Smooth muscle cell (in vitro differentiated cells): ENCODE measurements around the gene AGBL2. TPM values are rescaled to one million over a fixed set of nuclear protein-coding genes. Genes with fewer than 3 reads are reported as not detected.

Experiments used
- DNase-seq: peaks from one replicate; lab custom pipeline; 2025; ENCODE audit not compliant: unreplicated experiment; lab: John Stamatoyannopoulos, UW
- H2AFZ ChIP-seq: fragments of 200-600 bp; sonication (generic); 2 replicates; pipeline ENCODE4 v1.6.0; 2016; ENCODE audit warnings: antibody characterized with exemption, low read depth, mild to moderate bottlenecking
- H3F3A ChIP-seq: fragments of 200-600 bp; sonication (generic); 2 replicates; pipeline ENCODE4 v1.6.0; 2017; ENCODE audit warnings: antibody characterized with exemption, low read depth
- H3K27ac ChIP-seq: fragments of 200-600 bp; sonication (generic); 2 replicates; pipeline ENCODE4 v1.5.1; 2016; ENCODE audit warnings: low read depth, mild to moderate bottlenecking
- H3K27me3 ChIP-seq: fragments of 200-600 bp; sonication (generic); 2 replicates; pipeline ENCODE4 v1.6.1; 2016; ENCODE audit warnings: low read depth, mild to moderate bottlenecking
- H3K36me3 ChIP-seq: fragments of 200-600 bp; sonication (generic); 2 replicates; pipeline ENCODE4 v1.5.1; 2016; ENCODE audit warnings: low read depth
- H3K4me1 ChIP-seq: fragments of 200-600 bp; sonication (generic); 2 replicates; pipeline ENCODE4 v1.5.1; 2016; ENCODE audit warnings: low read depth
- H3K4me2 ChIP-seq: fragments of 200-600 bp; sonication (generic); 2 replicates; pipeline ENCODE4 v1.6.0; 2016; ENCODE audit warnings: mild to moderate bottlenecking
- H3K4me3 ChIP-seq: fragments of 200-600 bp; sonication (generic); 2 replicates; pipeline ENCODE4 v1.5.1; 2016; ENCODE audit warnings: mild to moderate bottlenecking
- H3K79me2 ChIP-seq: fragments of 200-600 bp; sonication (generic); 2 replicates; pipeline ENCODE4 v1.6.0; 2016; ENCODE audit warnings: low read depth, mild to moderate bottlenecking
- H3K9ac ChIP-seq: fragments of 200-600 bp; sonication (generic); 2 replicates; pipeline ENCODE4 v1.6.0; 2016; ENCODE audit warnings: low read depth
- H3K9me3 ChIP-seq: fragments of 200-600 bp; sonication (generic); replicated peaks from 2 replicates; pipeline ENCODE4 v1.5.1; 2016; ENCODE audit warnings: low read depth
- H4K20me1 ChIP-seq: fragments of 200-600 bp; sonication (generic); 2 replicates; pipeline ENCODE4 v1.6.0; 2016; ENCODE audit warnings: low read depth
- CTCF ChIP-seq: fragments of 200-600 bp; sonication (generic); IDR thresholded peaks from 2 replicates; pipeline ENCODE4 v1.5.1; 2017; ENCODE audit warnings: borderline replicate concordance, mild to moderate bottlenecking, antibody characterized with exemption; ENCODE audit not compliant: insufficient read depth, poor library complexity, severe bottlenecking
- WGBS: methylation state at CpG from one replicate; pipeline ENCODE4 v1.1.7; 2016; ENCODE audit warnings: low lambda C conversion rate; 5-methylcytosine and 5-hydroxymethylcytosine counted together
- polyA plus RNA-seq: library from polyadenylated mRNA; unstranded; fragments of >200 nt; fragmentation: Nextera tagmentation; extraction: Ambion mirVana; gene quantifications from 2 replicates; pipeline ENCODE4 v1.2.1, GENCODE V29; 2016
- total RNA-seq: library from RNA; depleted of rRNA; stranded (reverse); fragments of >200 nt; gene quantifications from 2 replicates; pipeline ENCODE4 v1.2.3, GENCODE V29; 2014

Gene AGBL2
- total and polyA plus RNA-seq, 2 experiments from 2014 or later = 1.1 TPM; not detected in 1

GRCh38 chr11:47705721-47706120 lies 9.4 kb downstream of the AGBL2 start:
- H3K4me3 ChIP-seq = no peak overlapping the region
- no peaks in the 10 kb centered on the region for H3K36me3 ChIP-seq
- H3K4me1 ChIP-seq = no peaks in the 10 kb centered on the region
- no peaks in the 10 kb centered on the region for H3K27me3 ChIP-seq
- no peaks in the 10 kb centered on the region for H3F3A ChIP-seq
- no peak for TF ChIP-seq CTCF
- H3K9me3 ChIP-seq = no peaks in the 10 kb centered on the region
- H3K4me2 ChIP-seq = no peak overlapping the region
- 100% methylated on average over 1 of the region's 1 CpG for WGBS
- no peak overlapping the region for H3K9ac ChIP-seq
- H4K20me1 ChIP-seq = no peaks in the 10 kb centered on the region
- DNase-seq = no peak
- H2AFZ ChIP-seq = no peak overlapping the region
- no peaks in the 10 kb centered on the region for H3K79me2 ChIP-seq
- no peak overlapping the region for H3K27ac ChIP-seq

- 84% methylated on average over 2 of the region's 2 CpGs for WGBS
- H3K27me3 ChIP-seq = no peaks in the 10 kb centered on the region
- DNase-seq = no peak
- no peak overlapping the region for H3K27ac ChIP-seq
- no peak for TF ChIP-seq CTCF
- H2AFZ ChIP-seq = no peak overlapping the region
- H3F3A ChIP-seq = no peaks in the 10 kb centered on the region
- H3K4me3 ChIP-seq = no peak overlapping the region
- H3K4me2 ChIP-seq = no peak overlapping the region
- H3K9me3 ChIP-seq = no peaks in the 10 kb centered on the region
- no peaks in the 10 kb centered on the region for H3K4me1 ChIP-seq
- no peak overlapping the region for H3K9ac ChIP-seq
- H3K79me2 ChIP-seq = no peaks in the 10 kb centered on the region
- H4K20me1 ChIP-seq = no peaks in the 10 kb centered on the region
- no peaks in the 10 kb centered on the region for H3K36me3 ChIP-seq
These were observed 23.2 kb downstream of the AGBL2 start for GRCh38 chr11:47691979-47692378.

GRCh38 chr11:47689480-47689879 lies 25.7 kb downstream of the AGBL2 start:
- WGBS = 95% methylated on average over 5 of the region's 5 CpGs
- no peak for DNase-seq
- H3K27me3 ChIP-seq = no peaks in the 10 kb centered on the region
- no peaks in the 10 kb centered on the region for H3K4me1 ChIP-seq
- H3F3A ChIP-seq = no peaks in the 10 kb centered on the region
- H3K9ac ChIP-seq = no peak overlapping the region
- no peaks in the 10 kb centered on the region for H4K20me1 ChIP-seq
- H3K27ac ChIP-seq = no peak overlapping the region
- H3K36me3 ChIP-seq = no peaks in the 10 kb centered on the region
- no peaks in the 10 kb centered on the region for H3K79me2 ChIP-seq
- no peak overlapping the region for H2AFZ ChIP-seq
- TF ChIP-seq CTCF = no peak
- H3K4me2 ChIP-seq = no peak overlapping the region
- H3K4me3 ChIP-seq = no peak overlapping the region
- H3K9me3 ChIP-seq = no peaks in the 10 kb centered on the region

- Histone ChIP-seq H3F3A (no peaks in the 10 kb centered on the region), H3K79me2 (no peaks in the 10 kb centered on the region), H2AFZ (no peak overlapping the region), H3K4me2 (no peak overlapping the region), H3K9ac (no peak overlapping the region), H3K27me3 (no peaks in the 10 kb centered on the region), H3K4me1 (no peaks in the 10 kb centered on the region), H3K4me3 (no peak overlapping the region), H4K20me1 (no peaks in the 10 kb centered on the region), H3K36me3 (no peaks in the 10 kb centered on the region), H3K27ac (no peak overlapping the region), H3K9me3 (no peaks in the 10 kb centered on the region)
- DNase-seq = no peak
- 97% methylated on average over 2 of the region's 2 CpGs for WGBS
- TF ChIP-seq CTCF = no peak
These were observed 26.2 kb downstream of the AGBL2 start for GRCh38 chr11:47688991-47689390.
